ENCODE results near the gene TMEM86B. TPM values are rescaled to one million over a fixed set of nuclear protein-coding genes. Genes with fewer than 3 reads are reported as not detected.

TMEM86B gene
- total and polyA plus RNA-seq, 8 donors: 1.9 to 4.4 (median 2.7) TPM

DNA sequence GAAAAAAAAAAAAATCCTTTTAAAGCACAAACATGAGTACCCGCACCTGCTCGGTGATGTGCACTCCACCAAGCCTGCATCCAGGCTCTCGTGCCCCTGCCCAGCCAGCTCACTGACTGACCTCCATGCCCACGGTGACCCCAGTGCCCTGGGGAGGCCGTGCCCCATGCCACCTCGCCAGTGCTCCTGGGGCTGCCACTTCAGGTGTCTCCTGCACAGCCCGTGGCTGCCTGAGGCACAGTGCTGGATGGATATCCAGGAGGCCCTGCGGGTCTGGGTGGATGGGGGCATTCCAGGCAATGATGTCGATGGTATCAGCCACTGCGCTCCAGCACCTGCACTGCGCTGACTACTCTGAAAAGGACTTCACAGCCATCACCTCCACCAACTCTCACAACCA lies 21.3 kb upstream of the TMEM86B start:
- TF ChIP-seq, protein P1, sequence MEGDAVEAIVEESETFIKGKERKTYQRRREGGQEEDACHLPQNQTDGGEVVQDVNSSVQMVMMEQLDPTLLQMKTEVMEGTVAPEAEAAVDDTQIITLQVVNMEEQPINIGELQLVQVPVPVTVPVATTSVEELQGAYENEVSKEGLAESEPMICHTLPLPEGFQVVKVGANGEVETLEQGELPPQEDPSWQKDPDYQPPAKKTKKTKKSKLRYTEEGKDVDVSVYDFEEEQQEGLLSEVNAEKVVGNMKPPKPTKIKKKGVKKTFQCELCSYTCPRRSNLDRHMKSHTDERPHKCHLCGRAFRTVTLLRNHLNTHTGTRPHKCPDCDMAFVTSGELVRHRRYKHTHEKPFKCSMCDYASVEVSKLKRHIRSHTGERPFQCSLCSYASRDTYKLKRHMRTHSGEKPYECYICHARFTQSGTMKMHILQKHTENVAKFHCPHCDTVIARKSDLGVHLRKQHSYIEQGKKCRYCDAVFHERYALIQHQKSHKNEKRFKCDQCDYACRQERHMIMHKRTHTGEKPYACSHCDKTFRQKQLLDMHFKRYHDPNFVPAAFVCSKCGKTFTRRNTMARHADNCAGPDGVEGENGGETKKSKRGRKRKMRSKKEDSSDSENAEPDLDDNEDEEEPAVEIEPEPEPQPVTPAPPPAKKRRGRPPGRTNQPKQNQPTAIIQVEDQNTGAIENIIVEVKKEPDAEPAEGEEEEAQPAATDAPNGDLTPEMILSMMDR (IDR thresholded peaks at IDR 0.05): no peak

DNA sequence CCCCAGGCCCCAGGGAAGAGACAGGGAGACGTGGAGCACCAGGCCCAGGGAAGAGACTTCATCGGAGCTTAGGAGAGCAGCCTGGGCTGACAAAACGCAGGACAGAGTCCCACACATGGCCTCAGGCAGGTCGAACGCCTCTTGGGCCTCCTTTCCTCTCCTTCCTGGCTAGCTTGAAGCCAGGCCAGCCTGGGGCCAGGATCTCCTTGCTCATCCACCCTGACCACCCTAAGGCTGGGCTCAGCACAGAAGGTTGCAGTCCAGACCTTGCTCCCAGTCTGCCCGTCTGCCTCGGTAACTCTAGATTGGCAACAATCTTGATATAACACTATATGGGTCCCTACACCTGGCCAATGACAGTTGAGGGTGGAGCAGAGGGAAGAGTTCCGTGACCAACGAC lies 20.1 kb upstream of the TMEM86B start:
- Histone ChIP-seq H3K4me3 (no peak overlapping the region), H3K4me1 (peaks cover 0 to 61% of the 10 kb centered on the region in 2 donors), H3K27me3 (no peaks in the 10 kb centered on the region), H3K36me3 (peaks cover 0 to 49% of the 10 kb centered on the region in 2 donors), H3K9me3 (no peaks in the 10 kb centered on the region), H3K27ac (no peak overlapping the region)
- ATAC-seq (no peak), DNase-seq (no peak)
- intact Hi-C loops (cut with DNase I): no loop called here
- TF ChIP-seq, protein P1 (IDR thresholded peaks at IDR 0.05): no peak

More for the DNA sequence above, 21.3 kb upstream of the TMEM86B start:
- ATAC-seq (no peak), DNase-seq (peak in 1 of 4 donors; percentile 69)
- Histone ChIP-seq H3K27me3 (no peaks in the 10 kb centered on the region), H3K27ac (no peak overlapping the region), H3K9me3 (no peaks in the 10 kb centered on the region), H3K4me3 (no peak overlapping the region), H3K4me1 (peaks cover 0 to 71% of the 10 kb centered on the region in 2 donors), H3K36me3 (peaks cover 0 to 37% of the 10 kb centered on the region in 2 donors)
- intact Hi-C loops (cut with DNase I): no loop called here

DNA sequence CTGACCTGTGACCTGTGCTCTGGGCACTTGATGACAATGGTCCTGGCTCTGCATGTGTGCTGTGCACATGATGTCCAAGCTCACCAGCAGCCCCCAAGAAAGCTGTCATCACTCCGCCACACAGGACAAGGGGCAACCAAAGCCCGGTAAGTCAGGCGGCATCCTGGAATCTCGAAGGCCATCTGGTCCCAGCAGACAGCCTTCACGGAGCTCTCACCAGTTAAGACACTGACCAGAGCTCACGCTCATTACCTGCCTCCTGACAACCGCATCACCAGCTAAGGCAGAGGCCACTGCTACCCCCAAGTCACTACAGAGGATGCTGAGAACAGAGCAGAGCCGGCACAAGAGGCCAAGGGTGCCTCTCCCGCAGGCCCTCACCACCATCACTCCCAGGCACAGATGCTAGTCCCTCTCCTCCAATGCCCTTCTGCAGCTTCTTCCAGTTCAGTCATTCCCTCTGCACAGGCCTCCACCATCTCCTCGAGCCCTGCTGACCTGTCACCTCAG lies 19.7 kb upstream of the TMEM86B start:
- peaks cover 0 to 56% of the 10 kb centered on the region in 2 donors for H3K4me1 ChIP-seq
- no peak for ATAC-seq

DNA sequence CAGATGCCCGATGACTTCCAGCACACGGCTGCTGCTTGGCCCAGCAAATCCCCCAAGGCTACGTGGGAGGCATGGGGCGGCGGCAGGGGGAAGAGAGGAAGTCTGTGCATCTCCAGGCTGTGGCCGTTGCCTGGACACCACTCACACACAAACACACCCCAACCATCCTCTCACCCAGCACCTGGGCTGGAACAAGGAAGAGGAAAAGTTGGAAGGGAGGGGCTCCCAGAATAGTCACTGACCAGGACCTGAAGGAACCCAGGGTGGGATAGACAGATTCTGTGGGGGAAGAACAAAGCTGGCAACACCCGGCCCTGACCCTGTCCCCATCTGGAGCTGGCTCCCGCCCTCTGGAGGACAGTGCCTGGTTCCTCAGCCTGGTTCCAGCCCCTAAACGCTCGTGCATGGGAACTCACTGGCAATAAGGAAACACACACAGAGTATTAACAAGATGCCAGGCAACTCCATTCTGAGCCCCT lies 19.1 kb upstream of the TMEM86B start:
- H3K36me3 ChIP-seq: peaks cover 0 to 55% of the 10 kb centered on the region in 2 donors
- H3K27me3 ChIP-seq: no peaks in the 10 kb centered on the region
- peaks cover 0 to 50% of the 10 kb centered on the region in 2 donors for H3K4me1 ChIP-seq
- ATAC-seq (peak; percentile 84), DNase-seq (peak in 1 of 4 donors; percentile 76)
- no peaks in the 10 kb centered on the region for H3K9me3 ChIP-seq
- TF ChIP-seq, protein P1 (IDR thresholded peaks at IDR 0.05): no peak
- no peak overlapping the region for H3K4me3 ChIP-seq
- intact Hi-C loops (cut with DNase I): no loop called here
- no peak overlapping the region for H3K27ac ChIP-seq

More for the DNA sequence above, 19.7 kb upstream of the TMEM86B start:
- intact Hi-C loops (cut with DNase I): no loop called here
- Histone ChIP-seq H3K36me3 (peaks cover 0 to 53% of the 10 kb centered on the region in 2 donors), H3K9me3 (no peaks in the 10 kb centered on the region), H3K27me3 (no peaks in the 10 kb centered on the region), H3K4me3 (no peak overlapping the region), H3K27ac (no peak overlapping the region)
- TF ChIP-seq, protein P1 (IDR thresholded peaks at IDR 0.05): no peak
- DNase-seq: no peak

DNA sequence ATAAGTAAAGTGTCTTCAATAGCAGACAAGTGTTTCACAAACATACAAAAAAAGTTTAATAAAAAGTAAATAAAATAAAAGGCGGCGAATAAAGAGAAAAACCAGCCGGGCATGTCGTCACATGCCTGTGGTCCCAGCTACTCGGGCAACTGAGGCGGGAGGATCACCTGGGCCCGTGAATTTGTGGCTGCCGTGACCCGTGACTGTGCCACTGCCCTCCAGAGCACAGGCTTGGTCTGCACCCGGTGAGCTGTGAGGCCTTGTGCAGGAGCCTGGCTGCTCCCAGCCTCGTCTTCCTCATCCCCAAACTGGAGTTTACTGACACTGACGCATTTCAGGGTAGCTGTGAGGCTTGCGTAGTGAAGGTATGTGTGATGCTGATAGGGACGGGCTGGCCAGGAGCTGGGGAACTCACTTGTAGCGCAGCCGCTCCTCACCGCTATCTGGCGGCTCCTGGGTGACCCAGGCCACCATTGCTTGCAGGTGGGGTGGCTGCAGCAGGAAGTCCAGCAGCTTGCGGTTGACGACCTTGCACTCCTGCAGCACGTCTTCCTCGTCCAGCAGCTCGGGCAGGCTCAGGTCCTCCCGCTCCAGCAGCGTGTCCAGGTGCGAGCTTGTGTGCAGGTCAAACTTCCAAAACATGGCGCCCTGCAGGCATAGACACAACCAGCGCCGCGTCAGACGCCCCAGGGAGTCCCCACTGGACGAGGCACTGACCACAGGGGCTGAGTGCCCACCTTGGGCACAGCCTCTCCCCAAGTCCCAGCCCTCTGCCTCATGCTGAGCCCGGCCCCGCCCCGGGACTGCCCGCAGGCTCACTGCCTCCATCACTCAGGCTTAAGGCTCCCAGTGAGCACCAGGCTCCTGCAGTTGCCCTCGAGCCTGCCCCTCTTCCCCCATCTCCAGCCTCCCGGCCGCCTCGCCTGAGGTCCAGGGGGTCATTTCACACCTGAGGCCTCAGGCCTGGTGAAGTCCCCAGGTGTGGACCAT lies 18.2 kb upstream of the TMEM86B start:
- no peaks in the 10 kb centered on the region for H3K9me3 ChIP-seq
- no peak for ATAC-seq
- no peak overlapping the region for H3K27ac ChIP-seq
- peaks cover 0 to 41% of the 10 kb centered on the region in 2 donors for H3K4me1 ChIP-seq
- H3K36me3 ChIP-seq: peaks cover 0 to 64% of the 10 kb centered on the region in 2 donors
- no peak overlapping the region for H3K4me3 ChIP-seq
- no peaks in the 10 kb centered on the region for H3K27me3 ChIP-seq
- TF ChIP-seq, protein P1 (IDR thresholded peaks at IDR 0.05): no peak
- peak in 1 of 4 donors; percentile 76 for DNase-seq
- intact Hi-C loops (cut with DNase I): no loop called here

All from left lung (tissue), 10 donors.